Small intestine (tissue), 7 donors: ENCODE measurements around the gene TNFRSF18. TPM values are rescaled to one million over a fixed set of nuclear protein-coding genes. Genes with fewer than 3 reads are reported as not detected.

Experiments used
- DNase-seq, 2 donors: peaks; one replicate each; pipeline versions ENCODE4 v3.0.0 to v3.0.0-alpha.2; 2013
- FAIRE-seq: peaks from 2 replicates; lab custom pipeline; 2012; peaks lifted over from hg19 to GRCh38; lab: Jason Lieb, UNC
- H3K27ac ChIP-seq, 3 donors: one replicate each; pipeline ENCODE4 v1.5.1; 2013; ENCODE audit warnings: low read length in 2 of 3, mild to moderate bottlenecking in 2 of 3, control low read depth in 1 of 3, inconsistent platforms in 1 of 3, low read depth in 1 of 3, moderate library complexity in 1 of 3
- H3K27me3 ChIP-seq, 3 donors: one replicate each; pipeline ENCODE4 v1.6.1; 2013; ENCODE audit warnings: low read length in 3 of 3, inconsistent platforms in 1 of 3; ENCODE audit not compliant: control insufficient read depth in 3 of 3, insufficient read depth in 3 of 3
- H3K36me3 ChIP-seq, 3 donors: one replicate each; pipeline ENCODE4 v1.6.1; 2013; ENCODE audit warnings: low read length in 3 of 3, inconsistent platforms in 1 of 3, low read depth in 1 of 3, mild to moderate bottlenecking in 1 of 3, moderate library complexity in 1 of 3; ENCODE audit not compliant: control insufficient read depth in 3 of 3, insufficient read depth in 2 of 3
- H3K4me1 ChIP-seq, 3 donors: one replicate each; pipeline ENCODE4 v1.6.1; 2013; ENCODE audit warnings: low read length in 2 of 3, inconsistent platforms in 1 of 3, low read depth in 1 of 3, mild to moderate bottlenecking in 1 of 3, moderate library complexity in 1 of 3; ENCODE audit not compliant: control insufficient read depth in 3 of 3, insufficient read depth in 2 of 3
- H3K4me3 ChIP-seq, 3 donors: one replicate each; pipeline ENCODE4 v1.5.1; 2013; ENCODE audit warnings: low read length in 3 of 3, control low read depth in 1 of 3, inconsistent platforms in 1 of 3, low read depth in 1 of 3, mild to moderate bottlenecking in 1 of 3, moderate library complexity in 1 of 3
- H3K9me3 ChIP-seq, 2 donors: one replicate each; pipeline ENCODE4 v1.6.1; 2013; ENCODE audit warnings: low read depth in 1 of 2, low read length in 1 of 2; ENCODE audit not compliant: control insufficient read depth in 2 of 2, insufficient read depth in 1 of 2
- WGBS, 3 donors: extraction: QIAGEN DNeasy Blood & Tissue Kit; methylation state at CpG; one replicate each; pipeline ENCODE4 v1.1.7; 2013; 5-methylcytosine and 5-hydroxymethylcytosine counted together
- polyA plus RNA-seq, 4 donors: library from polyadenylated mRNA; stranded (reverse) in 3 of 4; unstranded in 1 of 4; fragments of 200-250 nt in 3 of 4; fragments of 120-200 nt in 1 of 4; gene quantifications; one replicate each; pipeline versions ENCODE4 v1.2.1 to v1.2.3, GENCODE V29; 2013
- donor health status: healthy with polysubstance abuse.
- donor health status: control.
- donor health status: control.
- donor health status: Bipolar disorder and iron deficiency.
- donor health status: healthy.

TNFRSF18 gene
- polyA plus RNA-seq, 4 donors, result 0.47 to 5.9 (median 1.8) TPM; not detected in 1

DNA sequence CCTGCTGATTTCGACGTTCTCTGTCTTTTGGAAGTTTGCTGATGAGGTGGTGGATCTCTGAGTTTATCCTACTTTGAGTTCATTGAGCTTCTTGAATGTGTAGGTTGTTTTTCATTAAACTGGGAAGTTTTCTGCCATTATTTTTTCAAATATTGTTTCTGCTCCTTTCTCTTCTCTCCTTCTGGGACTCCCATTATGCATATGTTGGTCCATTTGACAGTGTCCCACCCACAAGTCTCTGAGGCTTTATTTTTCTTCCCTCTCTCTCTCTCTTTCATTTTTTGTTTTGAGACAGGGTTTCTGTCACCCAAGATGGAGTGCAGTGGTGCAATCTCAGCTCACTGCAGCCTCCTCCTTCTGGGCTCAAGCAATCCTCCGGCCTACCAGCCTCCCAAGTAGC lies 11.7 kb downstream of the TNFRSF18 start:
- Histone ChIP-seq H3K4me3 (no peak overlapping the region), H3K9me3 (peaks cover 0 to 13% of the 10 kb centered on the region in 2 donors), H3K27me3 (peaks cover 0 to 12% (median 1%) of the 10 kb centered on the region in 3 donors), H3K36me3 (no peaks in the 10 kb centered on the region), H3K27ac (no peak overlapping the region), H3K4me1 (no peaks in the 10 kb centered on the region)
- WGBS, 3 donors, result 82 to 93% (median 92%) methylated on average over 3 of the region's 3 CpGs
- DNase-seq (no peak), FAIRE-seq (no peak)

- Histone ChIP-seq H3K27me3 (peaks cover 0 to 1% (median 0%) of the 10 kb centered on the region in 3 donors), H3K27ac (no peak overlapping the region), H3K36me3 (no peaks in the 10 kb centered on the region), H3K4me1 (no peaks in the 10 kb centered on the region), H3K9me3 (peaks cover 0 to 13% of the 10 kb centered on the region in 2 donors), H3K4me3 (no peak overlapping the region)
- no peak for DNase-seq
- no peak for FAIRE-seq
- 84 to 94% (median 90%) methylated on average over 11 of the region's 11 CpGs for WGBS, 3 donors
Observed at GRCh38 chr1:1191734-1192133, 14.7 kb downstream of the TNFRSF18 start.

DNA sequence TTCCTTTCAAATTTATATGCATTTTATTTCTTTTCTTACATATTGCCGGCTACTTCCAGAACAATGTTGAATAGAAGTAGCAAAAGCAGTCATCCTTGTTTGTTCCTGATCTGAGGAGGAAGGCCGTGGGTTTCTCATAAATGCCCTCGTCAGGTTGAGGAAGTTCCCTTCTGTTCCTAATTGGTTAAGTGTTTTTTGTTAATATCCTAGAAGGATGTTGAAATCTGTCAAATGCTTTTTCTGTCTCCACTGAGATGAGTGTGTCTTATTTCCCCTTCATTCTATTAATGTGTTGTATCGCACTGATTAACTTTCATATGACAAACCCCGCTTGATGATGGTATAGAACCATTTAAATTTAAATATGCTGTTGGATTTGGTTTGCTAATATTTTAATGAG lies 17.3 kb downstream of the TNFRSF18 start:
- Histone ChIP-seq H3K36me3 (no peaks in the 10 kb centered on the region), H3K27ac (no peak overlapping the region), H3K9me3 (peaks cover 0 to 4% of the 10 kb centered on the region in 2 donors), H3K4me3 (no peak overlapping the region), H3K4me1 (no peaks in the 10 kb centered on the region), H3K27me3 (peaks cover 0 to 1% (median 0%) of the 10 kb centered on the region in 3 donors)
- 72 to 83% (median 72%) methylated on average over 5 of the region's 5 CpGs for WGBS, 3 donors
- FAIRE-seq (no peak), DNase-seq (no peak)

- FAIRE-seq, result no peak
- no peaks in the 10 kb centered on the region for H3K36me3 ChIP-seq
- H3K4me1 ChIP-seq, result no peaks in the 10 kb centered on the region
- H3K9me3 ChIP-seq, result peaks cover 0 to 4% of the 10 kb centered on the region in 2 donors
- H3K27me3 ChIP-seq, result no peaks in the 10 kb centered on the region
- no peak overlapping the region for H3K4me3 ChIP-seq
- DNase-seq, result no peak
- H3K27ac ChIP-seq, result no peak overlapping the region
Observed at GRCh38 chr1:1187938-1188337, 18.5 kb downstream of the TNFRSF18 start.

DNA sequence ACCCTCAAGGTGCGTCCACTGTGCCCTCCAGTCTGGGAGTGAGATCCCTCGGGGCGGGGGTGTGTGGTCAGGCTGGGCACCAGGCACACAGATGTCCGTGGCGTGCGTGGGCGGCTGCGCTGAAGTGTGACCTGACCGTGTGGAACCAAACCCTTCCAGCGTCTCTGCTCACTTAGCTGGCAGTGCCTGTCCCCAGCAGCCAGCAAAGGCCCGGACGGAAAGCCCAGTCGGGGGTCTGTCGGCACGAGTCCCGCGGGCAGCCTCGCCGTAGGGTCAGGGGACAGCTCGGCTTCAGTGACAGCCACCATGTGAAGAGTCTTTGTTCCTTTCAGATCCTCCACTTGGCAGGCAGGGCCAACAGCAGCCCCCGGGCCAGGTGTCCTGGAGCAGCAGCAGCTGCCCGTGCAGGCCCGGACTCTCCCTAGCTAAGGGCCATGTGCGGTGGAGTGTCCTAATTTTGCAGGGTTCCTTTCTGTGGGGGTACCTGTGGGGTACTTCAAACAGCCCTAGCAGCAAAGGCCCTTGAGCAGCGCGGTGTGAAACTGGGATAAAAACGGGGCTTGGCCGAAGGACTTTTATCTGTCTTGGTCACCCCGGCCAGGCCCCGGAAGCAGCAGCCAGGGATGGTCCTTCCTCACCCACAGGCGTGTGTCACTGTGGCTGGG lies 21.2 kb downstream of the TNFRSF18 start:
- Histone ChIP-seq H3K36me3 (no peaks in the 10 kb centered on the region), H3K4me1 (no peaks in the 10 kb centered on the region), H3K4me3 (no peak overlapping the region), H3K27me3 (no peaks in the 10 kb centered on the region), H3K9me3 (no peaks in the 10 kb centered on the region), H3K27ac (no peak overlapping the region)
- 83 to 88% (median 87%) methylated on average over 31 of the region's 31 CpGs for WGBS, 3 donors
- DNase-seq (no peak), FAIRE-seq (no peak)

GRCh38 chr1:1183833-1184775 lies 22.3 kb downstream of the TNFRSF18 start:
- Histone ChIP-seq H3K4me1 (no peaks in the 10 kb centered on the region), H3K27me3 (peaks cover 0 to 3% (median 0%) of the 10 kb centered on the region in 3 donors), H3K27ac (no peak overlapping the region), H3K36me3 (peaks cover 0 to 2% (median 0%) of the 10 kb centered on the region in 3 donors), H3K4me3 (no peak overlapping the region), H3K9me3 (no peaks in the 10 kb centered on the region)
- FAIRE-seq (no peak), DNase-seq (no peak)
- 79 to 85% (median 81%) methylated on average over 30 to 33 of the region's 33 CpGs for WGBS, 3 donors

GRCh38 chr1:1183221-1183747 lies 23.1 kb downstream of the TNFRSF18 start:
- DNase-seq (no peak), FAIRE-seq (no peak)
- 75 to 82% (median 76%) methylated on average over 19 to 21 of the region's 21 CpGs for WGBS, 3 donors
- H3K4me1 ChIP-seq, result no peaks in the 10 kb centered on the region
- peaks cover 0 to 3% (median 0%) of the 10 kb centered on the region in 3 donors for H3K27me3 ChIP-seq
- H3K4me3 ChIP-seq, result no peak overlapping the region
- no peaks in the 10 kb centered on the region for H3K9me3 ChIP-seq
- peaks cover 0 to 6% (median 0%) of the 10 kb centered on the region in 3 donors for H3K36me3 ChIP-seq
- no peak overlapping the region for H3K27ac ChIP-seq

GRCh38 chr1:1182491-1183220 lies 23.7 kb downstream of the TNFRSF18 start:
- FAIRE-seq (no peak), DNase-seq (no peak)
- peaks cover 0 to 6% (median 0%) of the 10 kb centered on the region in 3 donors for H3K36me3 ChIP-seq

More at GRCh38 chr1:1182491-1183220, 23.7 kb downstream of the TNFRSF18 start:
- H3K27ac ChIP-seq, result no peak overlapping the region
- peaks cover 0 to 3% (median 3%) of the 10 kb centered on the region in 3 donors for H3K27me3 ChIP-seq
- WGBS, 3 donors, result 59 to 81% (median 64%) methylated on average over 30 to 39 of the region's 39 CpGs
- H3K4me1 ChIP-seq, result no peaks in the 10 kb centered on the region
- no peaks in the 10 kb centered on the region for H3K9me3 ChIP-seq
- no peak overlapping the region for H3K4me3 ChIP-seq
